ENCODE measurements around the gene PPP2R1A.
"Not testable (repeated sequence)": the region's sequence is repeated elsewhere in the genome, so short reads cannot be mapped to it uniquely, and the experiment has no call there.

The PPP2R1A gene

GRCh38 chr19:52248241-52248640, 58.4 kb downstream of the PPP2R1A start:
- no peak for DNase-seq

- no peak for DNase-seq
Observed at GRCh38 chr19:52258426-52258825, 68.6 kb downstream of the PPP2R1A start.

DNA sequence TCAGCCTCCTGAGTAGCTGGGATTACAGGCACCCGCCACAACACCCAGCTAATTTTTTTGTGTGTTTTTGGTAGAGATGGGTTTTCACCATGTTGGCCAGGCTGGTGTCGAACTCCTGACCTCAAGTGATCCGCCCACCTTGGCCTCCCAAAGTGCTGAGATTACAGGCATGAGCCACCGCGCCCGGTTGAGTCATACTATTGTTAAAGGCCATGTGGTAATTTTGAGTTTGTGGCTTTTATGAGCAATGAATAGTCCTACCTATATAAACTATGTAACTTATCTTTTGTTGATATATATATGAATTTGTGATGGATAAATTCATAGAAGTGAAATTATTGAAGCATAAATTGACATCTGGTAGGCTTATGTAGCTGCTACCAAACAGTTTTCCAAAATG, 75.7 kb downstream of the PPP2R1A start:
- not testable (repeated sequence) for DNase-seq

DNA sequence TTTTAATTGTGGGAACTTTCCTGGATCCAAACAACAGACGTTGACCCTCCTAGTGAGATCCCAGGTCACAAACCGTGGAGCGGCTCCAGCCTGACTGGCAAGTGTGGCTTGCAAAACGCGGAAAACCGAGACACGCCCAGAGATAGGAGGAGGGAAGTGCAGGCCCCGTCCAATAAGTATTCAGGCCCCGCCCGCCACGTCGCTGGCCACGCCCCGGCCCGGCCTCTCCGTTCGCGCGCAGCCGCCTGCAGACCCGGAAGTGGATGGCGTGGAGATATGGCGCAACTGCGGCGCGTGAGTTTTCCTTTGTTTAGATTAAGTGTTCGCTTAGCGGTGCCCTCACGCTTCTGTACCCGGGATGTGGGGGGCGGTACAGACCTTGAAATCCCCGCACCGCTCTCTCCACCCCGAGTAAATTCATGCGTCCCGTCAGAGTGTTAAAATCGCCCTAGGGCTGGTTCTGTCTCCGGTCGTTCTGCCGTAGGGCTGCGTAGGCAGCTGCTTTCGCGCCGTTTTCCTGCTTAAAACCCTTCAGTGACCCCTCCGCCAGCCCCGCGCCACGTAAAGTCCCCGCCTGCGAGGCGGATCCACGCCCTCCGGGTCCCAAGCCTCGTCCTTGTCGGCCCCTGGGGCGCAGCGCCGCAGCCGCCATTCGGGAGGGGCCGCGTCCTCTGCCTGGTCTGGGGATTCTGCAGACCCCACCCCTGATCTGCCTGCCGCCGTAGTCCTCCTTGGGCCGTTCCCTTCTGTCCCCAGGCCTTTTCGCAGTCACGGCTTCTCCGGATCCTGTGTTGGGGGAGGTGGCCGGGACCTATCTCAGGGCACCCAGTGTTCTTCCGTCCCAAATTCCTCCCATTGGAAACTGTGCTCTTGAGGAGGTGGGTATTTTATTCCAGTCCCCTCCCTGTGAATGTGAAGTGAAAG, 79.7 kb downstream of the PPP2R1A start, which contains the start of gene ZNF766:
Gene ZNF766 (plus strand): TSS at position 250 of the 924 bp plus-strand sequence. CDS start 27 bp downstream, at position 277.
- peak; percentile 62 for DNase-seq

DNA sequence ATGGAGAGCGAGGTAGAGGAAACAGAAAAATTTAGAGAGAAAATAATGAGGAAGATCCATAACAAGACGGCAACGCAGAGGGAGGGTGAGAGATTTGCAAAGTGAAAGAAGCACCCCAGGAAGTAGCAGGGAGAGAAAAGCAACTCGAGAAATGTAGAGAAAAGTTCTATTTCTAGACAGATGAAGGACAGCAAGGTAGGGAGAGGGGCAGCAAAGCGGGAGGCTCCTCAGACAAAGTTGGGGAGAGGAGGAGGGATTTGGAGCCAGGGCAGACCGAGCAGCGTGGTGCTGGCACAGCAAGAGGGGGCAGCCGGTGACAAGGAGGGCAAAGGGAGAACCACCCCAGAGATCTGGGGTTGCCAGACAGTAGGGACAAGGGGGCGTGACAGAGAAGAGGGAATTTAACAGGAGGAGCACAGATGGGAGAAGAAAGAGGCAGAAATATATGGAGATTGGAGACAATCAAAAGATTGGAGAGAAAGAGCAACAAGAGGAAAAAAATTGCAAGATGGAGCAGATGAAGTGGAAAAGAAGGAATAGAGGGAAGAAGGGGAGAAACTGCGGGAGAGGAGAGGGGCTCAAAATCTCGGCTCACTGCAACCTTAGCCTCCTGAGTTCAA, 80.5 kb downstream of the PPP2R1A start:
- no peak for DNase-seq

DNA sequence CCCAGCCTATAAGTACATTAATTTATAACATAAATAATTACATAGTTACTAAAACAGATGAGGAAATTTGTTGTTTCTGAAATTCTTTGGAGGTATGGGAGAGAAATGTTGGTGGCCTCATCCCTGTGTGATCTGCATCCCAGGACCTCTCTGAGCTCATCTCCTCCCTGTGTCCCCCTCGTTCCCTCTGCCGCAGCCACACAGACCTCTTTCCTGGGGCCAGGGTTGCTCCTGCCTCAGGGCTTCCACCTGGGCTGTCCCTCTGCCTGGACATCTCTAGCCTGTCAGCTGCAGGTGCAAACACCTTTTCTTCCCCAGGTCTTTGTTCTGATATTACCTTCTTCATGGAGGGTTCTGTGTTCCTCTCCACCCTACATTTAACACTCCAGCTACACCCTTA, 83.4 kb downstream of the PPP2R1A start:
- no peak for DNase-seq

DNA sequence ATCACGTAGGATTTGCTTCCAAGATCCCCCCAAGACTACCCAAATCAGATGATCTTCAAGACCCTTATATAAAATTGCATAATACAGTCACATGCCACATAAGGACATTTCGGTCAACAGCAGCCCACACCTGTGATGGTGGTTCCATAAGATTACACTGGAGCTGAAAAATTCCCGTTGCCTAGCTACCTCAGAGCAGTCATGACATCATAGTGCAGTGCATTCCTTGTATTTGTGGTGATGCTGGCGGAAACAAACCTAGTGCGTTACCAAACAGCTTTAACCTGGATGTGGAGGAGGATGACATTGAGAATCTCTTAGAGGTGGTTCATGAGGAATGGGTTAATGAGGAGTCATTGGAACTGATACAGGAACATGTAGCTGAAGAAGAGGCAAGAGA, 84.3 kb downstream of the PPP2R1A start:
- DNase-seq, result no peak

GRCh38 chr19:52275988-52276387, 86.1 kb downstream of the PPP2R1A start:
- no peak for DNase-seq

GRCh38 chr19:52277471-52277870, 87.6 kb downstream of the PPP2R1A start:
- no peak for DNase-seq

Data from SIG-M5 (cell line).